Activated T-cell treated with anti-CD3 and anti-CD28 coated beads, Interleukin-2, amount 50 U/mL, for 4 hours (primary cell): Measurements from ENCODE around the gene PARP8. TPM values are rescaled to one million over a fixed set of nuclear protein-coding genes. Genes with fewer than 3 reads are reported as not detected.
"Not testable (repeated sequence)": the region's sequence is repeated elsewhere in the genome, so short reads cannot be mapped to it uniquely, and the experiment has no call there.

Experiments used
- ATAC-seq, 2 donors: fragments of 200-7000 bp; cut with Tn5 transposase; one replicate each; pipeline ENCODE4 v1.10.0; 2021
- DNase-seq: peaks from one replicate; pipeline ENCODE4 v3.0.0-alpha.2; 2020
- H3K27me3 Mint-ChIP-seq: one replicate; pipeline ENCODE4 v1.8.0; 2021; ENCODE audit warnings: low read depth, mixed read lengths
- H3K36me3 Mint-ChIP-seq: one replicate; pipeline ENCODE4 v1.8.0; 2022; ENCODE audit warnings: mixed read lengths; ENCODE audit not compliant: insufficient read depth
- H3K4me1 Mint-ChIP-seq: one replicate; pipeline ENCODE4 v1.8.0; 2021; ENCODE audit warnings: low read depth, mixed read lengths
- H3K4me3 Mint-ChIP-seq: one replicate; pipeline ENCODE4 v1.8.0; 2021; ENCODE audit warnings: mild to moderate bottlenecking, moderate library complexity, mixed read lengths
- H3K9me3 Mint-ChIP-seq: one replicate; pipeline ENCODE4 v1.8.0; 2021; ENCODE audit warnings: mixed read lengths
- total RNA-seq, 3 donors: library from RNA; stranded (reverse); gene quantifications; one replicate each; pipeline ENCODE4 v1.2.1, GENCODE V29; 2021

Gene PARP8
- total RNA-seq, 3 donors from 2014 or later = 12.4 to 22.3 (median 19.8) TPM

DNA sequence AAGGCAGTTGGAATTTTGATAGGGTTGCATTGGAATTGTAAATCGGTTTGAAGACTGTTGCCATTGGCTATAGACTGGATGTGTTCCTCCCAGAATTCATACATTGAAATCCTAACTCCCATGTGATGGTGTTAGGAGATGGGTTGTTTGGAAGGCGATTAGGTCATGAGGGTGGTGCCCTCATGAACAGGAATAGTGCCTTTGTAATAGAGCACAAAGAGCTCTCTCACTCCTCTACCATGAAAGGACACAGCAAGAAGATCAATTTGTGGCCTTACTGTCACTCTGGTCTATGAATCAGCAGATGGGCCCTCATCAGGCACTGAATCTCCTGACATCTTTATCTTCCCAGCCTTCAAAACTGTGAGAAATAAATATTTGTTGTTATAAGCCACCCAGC is 133.2 kb downstream of the PARP8 start:
- H3K27me3 Mint-ChIP-seq = no peaks in the 10 kb centered on the region
- ATAC-seq (no peak), DNase-seq (no peak)
- no peak overlapping the region for H3K4me3 Mint-ChIP-seq
- peaks cover 27% of the 10 kb centered on the region for H3K9me3 Mint-ChIP-seq
- peaks cover 59% of the 10 kb centered on the region for H3K36me3 Mint-ChIP-seq
- H3K4me1 Mint-ChIP-seq = peaks cover 18% of the 10 kb centered on the region

DNA sequence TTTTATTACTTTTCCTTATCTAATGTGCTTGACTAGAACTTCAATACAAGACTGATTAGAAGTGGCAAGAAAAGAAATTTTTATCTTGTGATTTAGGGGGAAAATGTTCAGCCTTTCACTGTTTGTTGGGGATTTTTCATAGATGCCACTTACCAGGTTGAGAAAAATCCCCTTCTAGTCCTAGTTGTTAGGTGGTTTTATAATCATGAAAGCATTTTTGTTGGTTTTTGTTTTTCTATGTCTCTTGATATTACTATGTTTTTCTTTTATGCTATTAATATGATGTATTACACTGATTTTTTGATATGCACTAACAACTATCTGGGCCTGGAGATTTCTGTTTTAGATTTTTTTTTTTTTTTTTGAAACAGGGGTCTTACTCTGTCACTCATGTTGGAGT is 134.0 kb downstream of the PARP8 start:
- Mint-ChIP-seq H3K4me1 (peaks cover 18% of the 10 kb centered on the region), H3K9me3 (peaks cover 27% of the 10 kb centered on the region), H3K27me3 (no peaks in the 10 kb centered on the region), H3K4me3 (no peak overlapping the region), H3K36me3 (peaks cover 53% of the 10 kb centered on the region)
- ATAC-seq (no peak), DNase-seq (no peak)

DNA sequence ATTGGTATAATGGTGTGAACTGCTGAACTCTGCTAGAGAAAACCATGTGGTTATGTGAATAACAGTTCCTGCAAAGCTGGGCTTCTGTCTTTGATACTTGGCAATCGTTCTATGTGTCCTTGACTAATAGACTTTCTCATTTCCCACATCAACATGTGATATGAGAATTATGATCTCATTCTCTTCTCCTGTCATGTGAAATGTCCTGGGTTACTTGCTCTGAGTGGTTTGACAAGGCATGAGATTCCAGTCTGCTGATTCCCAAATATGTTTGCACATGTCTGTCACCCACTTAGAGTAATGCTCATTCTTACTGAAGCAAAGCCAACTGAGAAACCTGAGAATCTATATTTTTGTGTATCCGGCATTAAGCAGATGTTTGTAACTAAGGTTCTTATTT is 141.2 kb downstream of the PARP8 start:
- ATAC-seq = no peak
- Mint-ChIP-seq H3K4me1 (peaks cover 33% of the 10 kb centered on the region), H3K36me3 (peaks cover 62% of the 10 kb centered on the region), H3K4me3 (no peak overlapping the region), H3K9me3 (peaks cover 15% of the 10 kb centered on the region), H3K27me3 (no peaks in the 10 kb centered on the region)
- no peak for DNase-seq

DNA sequence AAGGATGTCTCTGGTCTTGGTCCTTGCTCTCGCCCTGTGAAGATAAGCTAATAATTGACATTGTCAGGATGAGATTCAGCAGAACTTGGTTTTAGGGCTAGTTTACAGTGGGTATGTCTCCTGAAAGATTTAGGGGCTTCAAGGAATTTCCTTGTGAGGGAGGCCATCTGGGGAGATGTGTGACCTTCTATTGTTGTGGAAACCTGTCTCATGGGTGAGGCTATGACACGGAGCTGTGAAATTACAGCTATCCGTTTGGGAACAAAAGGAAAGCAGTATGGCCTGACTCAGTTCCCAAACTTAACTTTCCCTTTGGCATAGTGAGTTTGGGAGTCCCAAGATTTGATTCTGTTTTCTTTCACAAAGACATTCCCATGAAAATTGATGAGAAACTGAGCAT is 142.0 kb downstream of the PARP8 start:
- Mint-ChIP-seq H3K4me3 (no peak overlapping the region), H3K36me3 (peaks cover 55% of the 10 kb centered on the region), H3K9me3 (peaks cover 8% of the 10 kb centered on the region), H3K4me1 (peaks cover 31% of the 10 kb centered on the region), H3K27me3 (no peaks in the 10 kb centered on the region)
- ATAC-seq (no peak), DNase-seq (no peak)

DNA sequence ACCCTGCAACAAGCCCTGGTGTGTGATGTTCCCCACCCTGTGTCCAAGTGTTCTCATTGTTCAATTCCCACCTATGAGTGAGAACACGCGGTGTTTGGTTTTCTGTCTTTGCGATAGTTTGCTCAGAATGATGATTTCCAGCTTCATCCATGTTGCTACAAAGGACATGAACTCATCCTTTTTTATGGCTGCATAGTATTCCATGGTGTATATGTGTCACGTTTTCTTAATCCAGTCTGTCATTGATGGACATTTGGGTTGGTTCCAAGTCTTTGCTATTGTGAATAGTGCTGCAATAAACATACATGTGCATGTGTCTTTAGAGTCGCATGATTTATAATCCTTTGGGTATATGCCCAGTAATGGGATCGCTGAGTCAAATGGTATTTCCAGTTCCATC is 145.3 kb downstream of the PARP8 start:
- ATAC-seq, H3K27me3 Mint-ChIP-seq, H3K9me3 Mint-ChIP-seq, DNase-seq, H3K4me3 Mint-ChIP-seq: not testable (repeated sequence)
- Mint-ChIP-seq H3K36me3 (peaks cover 37% of the 10 kb centered on the region), H3K4me1 (peaks cover 13% of the 10 kb centered on the region)

DNA sequence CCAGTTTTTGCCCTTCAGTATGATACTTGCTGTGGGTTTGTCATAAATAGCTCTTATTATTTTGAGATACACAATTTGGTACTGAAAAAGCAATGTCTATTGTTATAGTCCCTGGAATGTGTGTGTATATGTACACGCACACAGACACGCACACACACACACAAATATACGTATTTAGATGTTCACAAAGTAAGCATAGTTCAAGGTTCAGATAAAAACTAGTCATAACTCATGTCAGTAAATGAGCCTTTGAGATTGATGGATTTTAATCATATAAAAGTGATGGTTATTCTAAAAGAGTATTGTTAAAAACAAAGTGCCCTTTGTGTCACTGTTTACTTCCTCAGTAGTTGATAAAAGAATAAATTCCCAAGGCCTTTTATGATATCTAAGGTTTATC is 147.3 kb downstream of the PARP8 start:
- H3K4me1 Mint-ChIP-seq = peaks cover 5% of the 10 kb centered on the region
- H3K36me3 Mint-ChIP-seq = peaks cover 29% of the 10 kb centered on the region
- no peak overlapping the region for H3K4me3 Mint-ChIP-seq

DNA sequence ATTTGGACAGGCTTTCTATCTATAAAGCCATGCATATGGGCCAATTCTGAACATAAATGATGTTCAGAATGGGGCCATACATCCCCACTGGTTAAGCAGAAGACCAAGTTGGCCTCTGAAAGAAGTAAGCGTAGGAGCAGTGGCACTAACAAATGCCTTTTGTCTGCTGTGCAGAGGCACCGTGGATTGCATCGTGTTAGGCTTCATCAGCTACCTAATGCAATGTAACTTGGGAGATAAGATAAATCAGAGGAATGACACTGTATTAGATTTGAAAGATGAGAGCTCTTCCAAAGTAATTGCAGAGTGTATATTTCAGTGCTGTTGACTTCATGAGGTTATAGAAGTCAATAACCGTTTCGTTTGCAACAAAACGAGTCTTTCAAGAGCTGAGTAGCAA is 148.1 kb downstream of the PARP8 start:
- H3K9me3 Mint-ChIP-seq = peaks cover 4% of the 10 kb centered on the region
- no peaks in the 10 kb centered on the region for H3K27me3 Mint-ChIP-seq
- DNase-seq (no peak), ATAC-seq (no peak)
- peaks cover 5% of the 10 kb centered on the region for H3K4me1 Mint-ChIP-seq
- H3K36me3 Mint-ChIP-seq = peaks cover 29% of the 10 kb centered on the region
- no peak overlapping the region for H3K4me3 Mint-ChIP-seq

More for the DNA sequence above, 147.3 kb downstream of the PARP8 start:
- peaks cover 4% of the 10 kb centered on the region for H3K9me3 Mint-ChIP-seq
- ATAC-seq = no peak
- H3K27me3 Mint-ChIP-seq = no peaks in the 10 kb centered on the region
- no peak for DNase-seq

DNA sequence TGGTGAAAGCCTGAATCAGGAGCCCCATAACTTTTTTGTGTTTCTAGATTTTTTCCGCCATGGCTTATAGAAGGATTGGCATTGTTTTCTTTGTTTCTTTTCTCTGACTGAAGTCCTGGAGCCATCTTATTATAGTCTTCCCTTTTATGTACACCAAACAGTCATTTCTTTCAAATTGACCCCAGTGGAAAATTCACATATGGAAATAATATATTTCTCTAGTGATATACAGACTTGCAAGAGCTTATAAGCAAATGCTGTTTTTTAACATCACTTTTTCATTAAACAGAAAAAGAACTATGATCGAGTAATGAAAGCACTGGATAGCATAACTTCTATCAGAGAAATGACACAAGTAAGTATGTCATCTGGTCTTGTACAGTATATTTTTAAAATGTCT is 155.6 kb downstream of the PARP8 start:
- no peaks in the 10 kb centered on the region for H3K27me3 Mint-ChIP-seq
- ATAC-seq (no peak), DNase-seq (no peak)
- no peaks in the 10 kb centered on the region for H3K9me3 Mint-ChIP-seq
- peaks cover 51% of the 10 kb centered on the region for H3K36me3 Mint-ChIP-seq
- H3K4me1 Mint-ChIP-seq = no peaks in the 10 kb centered on the region
- no peak overlapping the region for H3K4me3 Mint-ChIP-seq

DNA sequence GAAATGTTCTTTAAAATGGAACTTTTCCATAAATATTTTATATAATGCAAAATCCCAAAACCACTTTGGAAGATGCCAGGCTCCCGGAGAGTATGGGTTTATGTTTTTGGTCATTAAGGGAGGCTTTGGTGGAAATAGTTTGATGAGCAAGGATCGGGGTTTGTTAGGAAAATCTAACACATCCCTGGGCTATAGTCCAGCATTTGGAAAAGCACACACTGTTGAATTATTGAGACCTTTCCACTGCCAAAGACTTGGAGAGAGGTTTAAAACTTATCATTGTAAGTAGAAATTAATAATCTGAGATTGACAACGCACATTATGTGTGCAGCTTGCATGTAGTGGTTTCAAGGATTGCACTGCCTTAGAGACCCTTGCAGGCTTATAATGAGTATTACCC is 156.3 kb downstream of the PARP8 start:
- no peaks in the 10 kb centered on the region for H3K9me3 Mint-ChIP-seq
- no peaks in the 10 kb centered on the region for H3K4me1 Mint-ChIP-seq
- DNase-seq = no peak
- H3K4me3 Mint-ChIP-seq = no peak overlapping the region
- peaks cover 50% of the 10 kb centered on the region for H3K36me3 Mint-ChIP-seq
- H3K27me3 Mint-ChIP-seq = no peaks in the 10 kb centered on the region
- ATAC-seq = no peak

DNA sequence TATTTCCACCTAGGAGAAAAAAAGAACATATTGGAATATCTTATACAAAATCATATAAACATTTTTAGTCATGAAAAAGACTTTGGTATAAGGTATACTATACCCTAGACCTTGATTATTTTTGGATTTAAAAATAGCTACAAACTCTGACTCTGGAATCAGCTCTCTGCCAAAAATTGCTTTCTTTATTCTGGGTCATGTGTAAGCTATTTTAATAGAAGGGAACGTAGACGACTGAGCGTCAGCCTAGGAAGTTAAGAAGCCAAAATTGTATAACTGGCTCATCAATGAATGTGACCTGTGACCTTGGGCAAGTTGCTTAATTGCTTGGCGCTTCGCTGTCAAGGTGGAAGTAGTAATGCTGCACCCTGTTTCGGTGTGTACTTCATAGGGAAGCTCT is 157.1 kb downstream of the PARP8 start:
- Mint-ChIP-seq H3K36me3 (peaks cover 55% of the 10 kb centered on the region), H3K4me1 (no peaks in the 10 kb centered on the region), H3K9me3 (no peaks in the 10 kb centered on the region), H3K27me3 (no peaks in the 10 kb centered on the region), H3K4me3 (no peak overlapping the region)
- ATAC-seq = no peak
- no peak for DNase-seq

DNA sequence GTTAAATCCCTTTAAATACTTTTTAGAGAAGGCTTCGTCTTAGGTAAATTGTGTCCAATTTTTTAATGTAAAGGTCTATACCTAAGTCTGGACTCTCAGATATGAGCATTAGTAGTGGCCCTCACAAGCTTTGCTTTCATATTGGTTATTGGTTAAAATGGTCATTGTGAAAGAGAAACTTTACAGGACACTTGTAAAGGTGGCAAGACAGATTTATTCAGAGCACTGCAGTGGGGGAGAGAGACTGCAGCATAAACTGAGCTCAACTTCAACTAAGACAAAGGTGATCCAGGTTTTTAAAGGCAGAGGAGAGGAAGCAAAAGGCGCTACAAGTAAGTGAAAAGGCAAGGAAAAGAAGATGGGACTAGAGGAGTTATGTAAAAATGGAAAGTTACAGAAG is 157.7 kb downstream of the PARP8 start:
- no peaks in the 10 kb centered on the region for H3K4me1 Mint-ChIP-seq
- H3K27me3 Mint-ChIP-seq = no peaks in the 10 kb centered on the region
- peaks cover 58% of the 10 kb centered on the region for H3K36me3 Mint-ChIP-seq
- ATAC-seq (no peak), DNase-seq (no peak)
- no peak overlapping the region for H3K4me3 Mint-ChIP-seq
- no peaks in the 10 kb centered on the region for H3K9me3 Mint-ChIP-seq

DNA sequence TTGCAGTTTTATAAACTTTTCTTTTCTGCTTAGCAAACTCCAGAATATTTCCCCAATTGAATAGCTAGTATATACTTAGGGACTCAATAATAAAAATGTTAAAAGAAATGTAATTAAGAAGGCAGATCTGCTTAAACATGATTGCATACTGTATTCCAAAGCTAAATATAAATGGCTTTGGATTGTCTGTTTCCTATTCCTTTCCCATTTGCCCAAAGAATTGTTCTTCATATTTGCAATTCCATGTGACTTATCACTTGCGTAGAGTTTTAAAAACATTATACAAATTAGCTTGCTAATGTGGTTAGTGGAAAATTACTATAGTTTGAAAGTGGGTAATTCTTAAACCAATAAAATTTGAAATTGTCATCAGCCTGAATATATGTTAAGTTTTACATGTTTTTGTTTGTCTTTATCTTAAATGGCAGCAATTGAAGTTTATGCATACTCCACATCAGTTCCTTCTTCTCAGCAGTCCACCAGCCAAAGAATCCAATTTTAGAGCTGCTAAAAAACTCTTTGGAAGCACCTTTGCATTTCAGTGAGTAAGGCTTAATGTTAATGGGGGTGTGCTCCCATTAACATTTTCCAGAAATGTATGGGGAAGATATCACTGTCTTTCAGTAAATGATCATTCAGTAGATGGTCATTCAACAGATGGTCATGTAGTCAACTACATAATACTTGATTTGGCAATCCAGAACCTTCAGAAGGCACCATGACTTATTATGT is 161.2 kb downstream of the PARP8 start:
- no peak overlapping the region for H3K4me3 Mint-ChIP-seq
- no peak for DNase-seq
- H3K4me1 Mint-ChIP-seq = no peaks in the 10 kb centered on the region
- ATAC-seq = no peak
- no peaks in the 10 kb centered on the region for H3K27me3 Mint-ChIP-seq
- H3K9me3 Mint-ChIP-seq = no peaks in the 10 kb centered on the region
- H3K36me3 Mint-ChIP-seq = peaks cover 42% of the 10 kb centered on the region

DNA sequence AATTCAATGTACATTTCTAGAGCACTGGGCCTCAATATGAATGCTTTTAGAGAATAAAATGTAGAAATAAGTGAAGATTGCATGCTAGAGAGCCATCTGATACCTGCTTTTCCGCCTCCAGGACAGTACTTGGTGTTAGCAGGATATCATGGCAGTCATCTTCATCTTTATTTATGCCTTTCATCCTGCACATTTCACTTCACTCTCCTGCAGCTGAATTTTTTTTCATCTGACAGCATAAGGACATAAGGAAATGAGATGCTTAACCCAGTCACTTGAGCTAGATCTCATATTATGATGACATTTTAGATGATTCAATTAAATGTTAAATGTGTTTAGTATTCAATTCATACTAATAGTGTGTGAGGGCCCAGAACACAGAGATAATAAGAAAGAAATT is 162.6 kb downstream of the PARP8 start:
- peaks cover 33% of the 10 kb centered on the region for H3K36me3 Mint-ChIP-seq
- no peak for ATAC-seq
- no peak overlapping the region for H3K4me3 Mint-ChIP-seq
- H3K4me1 Mint-ChIP-seq = no peaks in the 10 kb centered on the region
- no peak for DNase-seq
- H3K9me3 Mint-ChIP-seq = no peaks in the 10 kb centered on the region
- H3K27me3 Mint-ChIP-seq = no peaks in the 10 kb centered on the region

DNA sequence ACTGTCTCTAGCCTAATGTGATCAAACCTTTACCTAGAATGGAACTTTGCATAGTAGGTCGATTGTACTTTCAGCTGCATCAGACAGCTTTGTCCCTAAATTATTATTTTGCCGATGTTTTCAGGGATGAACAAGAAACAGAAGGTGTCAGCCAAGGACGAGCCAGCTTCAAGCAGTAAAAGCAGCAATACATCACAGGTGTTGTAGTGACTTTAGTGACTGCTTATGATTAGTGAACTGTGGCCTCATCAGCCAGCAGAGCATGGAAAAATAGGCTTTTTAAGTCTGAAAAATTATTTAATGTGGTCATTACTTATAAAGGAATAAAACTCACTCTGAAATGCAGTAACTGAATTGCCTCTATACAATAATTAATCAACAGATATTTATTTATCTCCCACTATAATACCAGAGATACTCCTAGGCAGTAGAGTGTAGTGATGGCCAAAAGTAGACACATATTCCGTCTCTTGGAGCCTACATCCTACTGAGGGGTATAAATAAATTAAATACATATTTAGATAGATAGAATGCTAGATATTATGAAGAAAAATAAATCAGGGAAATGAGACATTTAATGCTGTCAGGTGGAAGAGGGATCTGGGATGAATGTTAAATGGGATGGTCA is 166.3 kb downstream of the PARP8 start:
- H3K9me3 Mint-ChIP-seq = no peaks in the 10 kb centered on the region
- H3K4me3 Mint-ChIP-seq = no peak overlapping the region
- ATAC-seq (no peak), DNase-seq (no peak)
- no peaks in the 10 kb centered on the region for H3K27me3 Mint-ChIP-seq
- H3K4me1 Mint-ChIP-seq = no peaks in the 10 kb centered on the region
- peaks cover 38% of the 10 kb centered on the region for H3K36me3 Mint-ChIP-seq

DNA sequence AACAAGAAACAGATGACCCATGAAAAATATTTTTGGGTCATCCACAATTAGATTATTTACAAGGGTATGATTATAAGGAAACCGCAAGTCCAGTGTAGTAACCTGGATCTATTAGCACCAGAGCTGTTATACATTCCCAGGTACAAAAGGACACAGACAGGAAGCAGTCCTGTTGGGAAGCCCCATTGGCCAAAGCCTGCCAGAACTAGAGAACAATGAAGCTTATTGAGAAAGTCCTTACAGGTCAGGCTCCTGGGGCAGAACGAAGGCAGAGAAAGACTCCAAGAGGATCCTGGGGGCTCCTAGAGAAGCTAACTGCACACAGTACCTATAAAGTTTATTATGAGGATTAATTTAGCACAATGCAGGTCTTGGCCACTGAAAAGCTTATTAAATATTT is 169.9 kb downstream of the PARP8 start:
- no peaks in the 10 kb centered on the region for H3K4me1 Mint-ChIP-seq
- H3K27me3 Mint-ChIP-seq = no peaks in the 10 kb centered on the region
- H3K4me3 Mint-ChIP-seq = no peak overlapping the region
- ATAC-seq (no peak), DNase-seq (no peak)
- H3K9me3 Mint-ChIP-seq = no peaks in the 10 kb centered on the region
- H3K36me3 Mint-ChIP-seq = peaks cover 43% of the 10 kb centered on the region
